Right lung (tissue), 5 donors: ENCODE results near the gene DPYD. TPM values are rescaled to one million over a fixed set of nuclear protein-coding genes. Genes with fewer than 3 reads are reported as not detected.

Source experiments
- DNase-seq, 2 donors: peaks; one replicate each; pipeline ENCODE4 v3.0.0-alpha.2; 2013
- polyA plus RNA-seq, 5 donors: library from polyadenylated mRNA; unstranded; fragments of 120-200 nt; gene quantifications; one replicate each; pipeline versions ENCODE4 v1.2.1 to v1.2.3, GENCODE V29; 2013; ENCODE audit warnings: inconsistent platforms in 1 of 5, low replicate concordance in 1 of 5; ENCODE audit not compliant: insufficient read length in 5 of 5, insufficient read depth in 1 of 5

DPYD gene
- polyA plus RNA-seq, 5 donors: 19.1 to 33.5 (median 25.1) TPM

- no peak for DNase-seq
Observed at GRCh38 chr1:97911266-97912215, 9.3 kb downstream of the DPYD start.

- DNase-seq: no peak
Observed at GRCh38 chr1:97909266-97909665, 11.6 kb downstream of the DPYD start.

- no peak for DNase-seq
Observed at GRCh38 chr1:97907886-97908285, 12.9 kb downstream of the DPYD start.

GRCh38 chr1:97906567-97907241 lies 14.1 kb downstream of the DPYD start:
- DNase-seq: no peak

GRCh38 chr1:97905141-97905940 lies 15.5 kb downstream of the DPYD start:
- no peak for DNase-seq

GRCh38 chr1:97904534-97904933 lies 16.3 kb downstream of the DPYD start:
- DNase-seq: no peak

- DNase-seq: no peak
Observed at GRCh38 chr1:97903626-97904025, 17.2 kb downstream of the DPYD start.

- no peak for DNase-seq
Observed at GRCh38 chr1:97902067-97902466, 18.8 kb downstream of the DPYD start.

- no peak for DNase-seq
Observed at GRCh38 chr1:97901017-97901658, 19.7 kb downstream of the DPYD start.

- DNase-seq: no peak
Observed at GRCh38 chr1:97898948-97899347, 21.9 kb downstream of the DPYD start.

- no peak for DNase-seq
Observed at GRCh38 chr1:97895278-97895677, 25.6 kb downstream of the DPYD start.

- DNase-seq: no peak
Observed at GRCh38 chr1:97893844-97894243, 27.0 kb downstream of the DPYD start.

- DNase-seq: no peak
Observed at GRCh38 chr1:97886199-97886598, 34.6 kb downstream of the DPYD start.

GRCh38 chr1:97883823-97884222 lies 37.0 kb downstream of the DPYD start:
- DNase-seq: no peak

- no peak for DNase-seq
Observed at GRCh38 chr1:97877307-97877706, 43.5 kb downstream of the DPYD start.

GRCh38 chr1:97875996-97876395 lies 44.8 kb downstream of the DPYD start:
- DNase-seq: no peak

- no peak for DNase-seq
Observed at GRCh38 chr1:97870589-97870988, 50.2 kb downstream of the DPYD start.

- DNase-seq: no peak
Observed at GRCh38 chr1:97869441-97869840, 51.4 kb downstream of the DPYD start.

GRCh38 chr1:97867127-97867526 lies 53.7 kb downstream of the DPYD start:
- DNase-seq: no peak

GRCh38 chr1:97864615-97865014 lies 56.2 kb downstream of the DPYD start:
- no peak for DNase-seq

- DNase-seq: no peak
Observed at GRCh38 chr1:97853221-97853620, 67.6 kb downstream of the DPYD start.
